Activated CD4-positive, alpha-beta T cell treated with anti-CD3 and anti-CD28 coated beads, Interleukin-2, amount 50 U/mL, for 16 hours (primary cell): Measurements from ENCODE around the gene MFN1.
A peak's percentile ranks its signal among the peaks of the same experiment; 100 is the strongest.
"Not testable (repeated sequence)": the region's sequence is repeated elsewhere in the genome, so short reads cannot be mapped to it uniquely, and the experiment has no call there.

Experiments
- DNase-seq: peaks from one replicate; pipeline ENCODE4 v3.0.0-alpha.2; 2020

Gene MFN1

GRCh38 chr3:179347345-179348194, at the start of gene MFN1:
MFN1 (plus strand) TSS chr3:179347709; CDS start chr3:179348852, 1,143 bp downstream.
- DNase-seq, result peak; percentile 94

- DNase-seq, result no peak
Measured at GRCh38 chr3:179297971-179298725, 49.4 kb upstream of the MFN1 start.

- no peak for DNase-seq
Measured at GRCh38 chr3:179299316-179299715, 48.2 kb upstream of the MFN1 start.

GRCh38 chr3:179299999-179300613, 47.4 kb upstream of the MFN1 start:
- peak; percentile 21 for DNase-seq

GRCh38 chr3:179301645-179302044, 45.9 kb upstream of the MFN1 start:
- no peak for DNase-seq

- no peak for DNase-seq
Measured at GRCh38 chr3:179302111-179302510, 45.4 kb upstream of the MFN1 start.

GRCh38 chr3:179304605-179305004, 42.9 kb upstream of the MFN1 start:
- no peak for DNase-seq

- DNase-seq, result not testable (repeated sequence)
Measured at GRCh38 chr3:179307362-179307761, 40.1 kb upstream of the MFN1 start.

- DNase-seq, result no peak
Measured at GRCh38 chr3:179308001-179308400, 39.5 kb upstream of the MFN1 start.

- DNase-seq, result no peak
Measured at GRCh38 chr3:179309225-179310078, 38.1 kb upstream of the MFN1 start.

GRCh38 chr3:179318876-179319275, 28.6 kb upstream of the MFN1 start:
- no peak for DNase-seq

GRCh38 chr3:179321668-179322285, 25.7 kb upstream of the MFN1 start:
- DNase-seq, result no peak

- DNase-seq, result peak; percentile 85
Measured at GRCh38 chr3:179322286-179323196, 25.0 kb upstream of the MFN1 start, which contains the start of gene ZNF639. ZNF639 (plus strand) TSS chr3:179323031; CDS start chr3:179328294, 5,263 bp downstream.

- DNase-seq, result peak; percentile 63
Measured at GRCh38 chr3:179323197-179324110, 24.1 kb upstream of the MFN1 start.

GRCh38 chr3:179324270-179324754, 23.2 kb upstream of the MFN1 start:
- DNase-seq, result peak; percentile 34

- no peak for DNase-seq
Measured at GRCh38 chr3:179330438-179330837, 17.1 kb upstream of the MFN1 start.

- DNase-seq, result no peak
Measured at GRCh38 chr3:179332240-179332639, 15.3 kb upstream of the MFN1 start.

GRCh38 chr3:179333084-179333483, 14.4 kb upstream of the MFN1 start:
- no peak for DNase-seq

- no peak for DNase-seq
Measured at GRCh38 chr3:179336345-179336929, 11.1 kb upstream of the MFN1 start.
